Activated B cell treated with CpG ODN at 0.5 μM for 24 hours (primary cell): ENCODE measurements around the gene TPD52L1. TPM values are rescaled to one million over a fixed set of nuclear protein-coding genes. Genes with fewer than 3 reads are reported as not detected.

Experiments
- ATAC-seq: fragments of 200-7000 bp; cut with Tn5 transposase; one replicate; pipeline ENCODE4 v1.10.0; 2021; ENCODE audit warnings: low read depth, mild to moderate bottlenecking, moderate library complexity
- CTCF ChIA-PET: fragments of 350-600 bp; sonication (Branson Sonifier 250); formaldehyde crosslinking; loops from one replicate; lab custom pipeline; 2021; ENCODE audit warnings: antibody characterized with exemption; lab: Charles Lee
- POLR2A ChIA-PET: fragments of 350-600 bp; sonication (Branson Sonifier 250); formaldehyde crosslinking; loops from one replicate; lab custom pipeline; 2021; ENCODE audit warnings: antibody characterized with exemption; lab: Charles Lee
- DNase-seq: peaks from one replicate; pipeline ENCODE4 v3.0.0; 2022
- H3K27ac Mint-ChIP-seq: one replicate; pipeline ENCODE4 v1.8.0; 2020; ENCODE audit warnings: mixed read lengths
- H3K27me3 Mint-ChIP-seq: one replicate; pipeline ENCODE4 v1.8.0; 2021; ENCODE audit warnings: mixed read lengths
- H3K36me3 Mint-ChIP-seq: one replicate; pipeline ENCODE4 v1.8.0; 2021; ENCODE audit warnings: low read depth, mixed read lengths
- H3K4me1 Mint-ChIP-seq: one replicate; pipeline ENCODE4 v1.8.0; 2021; ENCODE audit warnings: mixed read lengths
- H3K4me3 Mint-ChIP-seq: one replicate; pipeline ENCODE4 v1.8.0; 2020; ENCODE audit warnings: mild to moderate bottlenecking, mixed read lengths
- H3K9me3 Mint-ChIP-seq: one replicate; pipeline ENCODE4 v1.8.0; 2020; ENCODE audit warnings: mixed read lengths
- CTCF ChIP-seq: fragments of 200-600 bp; IDR thresholded peaks from one replicate; pipeline ENCODE4 v1.8.0; 2022; ENCODE audit warnings: antibody characterized with exemption, mild to moderate bottlenecking
- intact Hi-C: fragments of 100-400 bp; cut with micrococcal nuclease; formaldehyde crosslinking; loops from one replicate; pipeline ENCODE4 v1.15.1; 2024
- total RNA-seq: library from RNA; stranded (reverse); gene quantifications from 2 replicates; pipeline ENCODE4 v1.2.3, GENCODE V29; 2022

TPD52L1 gene
- total RNA-seq, 1 donor from 2014 or later, result not detected

GRCh38 chr6:125262016-125263013 is 108.7 kb downstream of the TPD52L1 start:
- ChIA-PET CTCF (no interaction called here), POLR2A (no interaction called here)
- no peak for DNase-seq
- Mint-ChIP-seq H3K27me3 (no peaks in the 10 kb centered on the region), H3K4me3 (no peak overlapping the region), H3K9me3 (no peaks in the 10 kb centered on the region), H3K27ac (no peak overlapping the region), H3K36me3 (peaks cover 2% of the 10 kb centered on the region), H3K4me1 (no peaks in the 10 kb centered on the region)
- no peak for ATAC-seq
- intact Hi-C loops, result no loop called here
- no peak for TF ChIP-seq CTCF

GRCh38 chr6:125264476-125264875 is 110.9 kb downstream of the TPD52L1 start:
- no peak for TF ChIP-seq CTCF
- POLR2A ChIA-PET, result no interaction called here
- no peaks in the 10 kb centered on the region for H3K9me3 Mint-ChIP-seq
- H3K4me3 Mint-ChIP-seq, result no peak overlapping the region
- DNase-seq (no peak), ATAC-seq (no peak)
- intact Hi-C loops, result no loop called here
- peaks cover 2% of the 10 kb centered on the region for H3K36me3 Mint-ChIP-seq
- CTCF ChIA-PET, result no interaction called here
- H3K4me1 Mint-ChIP-seq, result no peaks in the 10 kb centered on the region
- no peak overlapping the region for H3K27ac Mint-ChIP-seq
- H3K27me3 Mint-ChIP-seq, result no peaks in the 10 kb centered on the region

GRCh38 chr6:125267806-125268523 is 114.4 kb downstream of the TPD52L1 start:
- H3K36me3 Mint-ChIP-seq, result peaks cover 19% of the 10 kb centered on the region
- H3K4me1 Mint-ChIP-seq, result no peaks in the 10 kb centered on the region
- no peak for ATAC-seq
- H3K27me3 Mint-ChIP-seq, result no peaks in the 10 kb centered on the region
- POLR2A ChIA-PET, result no interaction called here
- CTCF ChIA-PET, result no interaction called here
- H3K27ac Mint-ChIP-seq, result no peak overlapping the region
- H3K4me3 Mint-ChIP-seq, result no peak overlapping the region
- DNase-seq, result no peak
- no peak for TF ChIP-seq CTCF
- intact Hi-C loops, result no loop called here
- no peaks in the 10 kb centered on the region for H3K9me3 Mint-ChIP-seq

- Mint-ChIP-seq H3K4me1 (no peaks in the 10 kb centered on the region), H3K9me3 (no peaks in the 10 kb centered on the region), H3K4me3 (no peak overlapping the region), H3K27ac (no peak overlapping the region), H3K36me3 (peaks cover 27% of the 10 kb centered on the region), H3K27me3 (no peaks in the 10 kb centered on the region)
- DNase-seq, result no peak
- ChIA-PET CTCF (no interaction called here), POLR2A (no interaction called here)
- intact Hi-C loops, result no loop called here
- TF ChIP-seq CTCF, result no peak
- ATAC-seq, result no peak
Observed at GRCh38 chr6:125268765-125269164, 115.2 kb downstream of the TPD52L1 start.
